ENCODE measurements around the gene BRSK1. TPM values are rescaled to one million over a fixed set of nuclear protein-coding genes. Genes with fewer than 3 reads are reported as not detected.

Gene BRSK1
- total RNA-seq, 1 donor from 2014 or later, result 0.52 TPM

DNA sequence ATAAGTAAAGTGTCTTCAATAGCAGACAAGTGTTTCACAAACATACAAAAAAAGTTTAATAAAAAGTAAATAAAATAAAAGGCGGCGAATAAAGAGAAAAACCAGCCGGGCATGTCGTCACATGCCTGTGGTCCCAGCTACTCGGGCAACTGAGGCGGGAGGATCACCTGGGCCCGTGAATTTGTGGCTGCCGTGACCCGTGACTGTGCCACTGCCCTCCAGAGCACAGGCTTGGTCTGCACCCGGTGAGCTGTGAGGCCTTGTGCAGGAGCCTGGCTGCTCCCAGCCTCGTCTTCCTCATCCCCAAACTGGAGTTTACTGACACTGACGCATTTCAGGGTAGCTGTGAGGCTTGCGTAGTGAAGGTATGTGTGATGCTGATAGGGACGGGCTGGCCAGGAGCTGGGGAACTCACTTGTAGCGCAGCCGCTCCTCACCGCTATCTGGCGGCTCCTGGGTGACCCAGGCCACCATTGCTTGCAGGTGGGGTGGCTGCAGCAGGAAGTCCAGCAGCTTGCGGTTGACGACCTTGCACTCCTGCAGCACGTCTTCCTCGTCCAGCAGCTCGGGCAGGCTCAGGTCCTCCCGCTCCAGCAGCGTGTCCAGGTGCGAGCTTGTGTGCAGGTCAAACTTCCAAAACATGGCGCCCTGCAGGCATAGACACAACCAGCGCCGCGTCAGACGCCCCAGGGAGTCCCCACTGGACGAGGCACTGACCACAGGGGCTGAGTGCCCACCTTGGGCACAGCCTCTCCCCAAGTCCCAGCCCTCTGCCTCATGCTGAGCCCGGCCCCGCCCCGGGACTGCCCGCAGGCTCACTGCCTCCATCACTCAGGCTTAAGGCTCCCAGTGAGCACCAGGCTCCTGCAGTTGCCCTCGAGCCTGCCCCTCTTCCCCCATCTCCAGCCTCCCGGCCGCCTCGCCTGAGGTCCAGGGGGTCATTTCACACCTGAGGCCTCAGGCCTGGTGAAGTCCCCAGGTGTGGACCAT is 37.0 kb upstream of the BRSK1 start:
- H3K4me1 ChIP-seq (ENCODE audit: control insufficient read depth in 3 of 3, insufficient read depth in 3 of 3, low read length in 3 of 3), result peaks cover 9 to 29% (median 13%) of the 10 kb centered on the region in 3 donors
- H3K36me3 ChIP-seq (ENCODE audit: control insufficient read depth in 3 of 3, insufficient read depth in 3 of 3, low read length in 3 of 3), result peaks cover 34 to 43% (median 42%) of the 10 kb centered on the region in 3 donors
- H3K9ac ChIP-seq (ENCODE audit: low read depth in 1 of 3, low read length in 3 of 3), result no peak overlapping the region
- no peaks in the 10 kb centered on the region for H3K9me3 ChIP-seq (ENCODE audit: control insufficient read depth in 3 of 3, low read length in 3 of 3)
- no peak overlapping the region for H3K27ac ChIP-seq (ENCODE audit: low read depth, low read length)
- no peak overlapping the region for H3K4me3 ChIP-seq (ENCODE audit: low read length in 3 of 3)
- H3K27me3 ChIP-seq (ENCODE audit: control insufficient read depth in 3 of 3, insufficient read depth in 3 of 3, low read length in 3 of 3), result no peaks in the 10 kb centered on the region

DNA sequence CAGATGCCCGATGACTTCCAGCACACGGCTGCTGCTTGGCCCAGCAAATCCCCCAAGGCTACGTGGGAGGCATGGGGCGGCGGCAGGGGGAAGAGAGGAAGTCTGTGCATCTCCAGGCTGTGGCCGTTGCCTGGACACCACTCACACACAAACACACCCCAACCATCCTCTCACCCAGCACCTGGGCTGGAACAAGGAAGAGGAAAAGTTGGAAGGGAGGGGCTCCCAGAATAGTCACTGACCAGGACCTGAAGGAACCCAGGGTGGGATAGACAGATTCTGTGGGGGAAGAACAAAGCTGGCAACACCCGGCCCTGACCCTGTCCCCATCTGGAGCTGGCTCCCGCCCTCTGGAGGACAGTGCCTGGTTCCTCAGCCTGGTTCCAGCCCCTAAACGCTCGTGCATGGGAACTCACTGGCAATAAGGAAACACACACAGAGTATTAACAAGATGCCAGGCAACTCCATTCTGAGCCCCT is 36.1 kb upstream of the BRSK1 start:
- Histone ChIP-seq H3K4me1 (ENCODE audit: control insufficient read depth in 3 of 3, insufficient read depth in 3 of 3, low read length in 3 of 3) (peaks cover 12 to 30% (median 15%) of the 10 kb centered on the region in 3 donors), H3K27ac (ENCODE audit: low read depth, low read length) (no peak overlapping the region), H3K9ac (ENCODE audit: low read depth in 1 of 3, low read length in 3 of 3) (no peak overlapping the region), H3K36me3 (ENCODE audit: control insufficient read depth in 3 of 3, insufficient read depth in 3 of 3, low read length in 3 of 3) (peaks cover 25 to 35% (median 34%) of the 10 kb centered on the region in 3 donors), H3K27me3 (ENCODE audit: control insufficient read depth in 3 of 3, insufficient read depth in 3 of 3, low read length in 3 of 3) (no peaks in the 10 kb centered on the region), H3K9me3 (ENCODE audit: control insufficient read depth in 3 of 3, low read length in 3 of 3) (no peaks in the 10 kb centered on the region), H3K4me3 (ENCODE audit: low read length in 3 of 3) (no peak overlapping the region)

DNA sequence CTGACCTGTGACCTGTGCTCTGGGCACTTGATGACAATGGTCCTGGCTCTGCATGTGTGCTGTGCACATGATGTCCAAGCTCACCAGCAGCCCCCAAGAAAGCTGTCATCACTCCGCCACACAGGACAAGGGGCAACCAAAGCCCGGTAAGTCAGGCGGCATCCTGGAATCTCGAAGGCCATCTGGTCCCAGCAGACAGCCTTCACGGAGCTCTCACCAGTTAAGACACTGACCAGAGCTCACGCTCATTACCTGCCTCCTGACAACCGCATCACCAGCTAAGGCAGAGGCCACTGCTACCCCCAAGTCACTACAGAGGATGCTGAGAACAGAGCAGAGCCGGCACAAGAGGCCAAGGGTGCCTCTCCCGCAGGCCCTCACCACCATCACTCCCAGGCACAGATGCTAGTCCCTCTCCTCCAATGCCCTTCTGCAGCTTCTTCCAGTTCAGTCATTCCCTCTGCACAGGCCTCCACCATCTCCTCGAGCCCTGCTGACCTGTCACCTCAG is 35.6 kb upstream of the BRSK1 start:
- peak overlapping the region in 1 of 3 donors; percentile 23 for H3K9ac ChIP-seq (ENCODE audit: low read depth in 1 of 3, low read length in 3 of 3)
- peaks cover 16 to 34% (median 17%) of the 10 kb centered on the region in 3 donors for H3K4me1 ChIP-seq (ENCODE audit: control insufficient read depth in 3 of 3, insufficient read depth in 3 of 3, low read length in 3 of 3)

DNA sequence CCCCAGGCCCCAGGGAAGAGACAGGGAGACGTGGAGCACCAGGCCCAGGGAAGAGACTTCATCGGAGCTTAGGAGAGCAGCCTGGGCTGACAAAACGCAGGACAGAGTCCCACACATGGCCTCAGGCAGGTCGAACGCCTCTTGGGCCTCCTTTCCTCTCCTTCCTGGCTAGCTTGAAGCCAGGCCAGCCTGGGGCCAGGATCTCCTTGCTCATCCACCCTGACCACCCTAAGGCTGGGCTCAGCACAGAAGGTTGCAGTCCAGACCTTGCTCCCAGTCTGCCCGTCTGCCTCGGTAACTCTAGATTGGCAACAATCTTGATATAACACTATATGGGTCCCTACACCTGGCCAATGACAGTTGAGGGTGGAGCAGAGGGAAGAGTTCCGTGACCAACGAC is 35.1 kb upstream of the BRSK1 start:
- Histone ChIP-seq H3K27me3 (ENCODE audit: control insufficient read depth in 3 of 3, insufficient read depth in 3 of 3, low read length in 3 of 3) (no peaks in the 10 kb centered on the region), H3K4me1 (ENCODE audit: control insufficient read depth in 3 of 3, insufficient read depth in 3 of 3, low read length in 3 of 3) (peaks cover 16 to 36% (median 17%) of the 10 kb centered on the region in 3 donors), H3K36me3 (ENCODE audit: control insufficient read depth in 3 of 3, insufficient read depth in 3 of 3, low read length in 3 of 3) (peaks cover 18 to 33% (median 29%) of the 10 kb centered on the region in 3 donors), H3K9ac (ENCODE audit: low read depth in 1 of 3, low read length in 3 of 3) (peak overlapping the region in 1 of 3 donors; percentile 23), H3K9me3 (ENCODE audit: control insufficient read depth in 3 of 3, low read length in 3 of 3) (no peaks in the 10 kb centered on the region), H3K4me3 (ENCODE audit: low read length in 3 of 3) (no peak overlapping the region), H3K27ac (ENCODE audit: low read depth, low read length) (no peak overlapping the region)

More for the DNA sequence above, 35.6 kb upstream of the BRSK1 start:
- Histone ChIP-seq H3K4me3 (ENCODE audit: low read length in 3 of 3) (no peak overlapping the region), H3K27ac (ENCODE audit: low read depth, low read length) (no peak overlapping the region), H3K27me3 (ENCODE audit: control insufficient read depth in 3 of 3, insufficient read depth in 3 of 3, low read length in 3 of 3) (no peaks in the 10 kb centered on the region), H3K36me3 (ENCODE audit: control insufficient read depth in 3 of 3, insufficient read depth in 3 of 3, low read length in 3 of 3) (peaks cover 23 to 35% (median 33%) of the 10 kb centered on the region in 3 donors), H3K9me3 (ENCODE audit: control insufficient read depth in 3 of 3, low read length in 3 of 3) (no peaks in the 10 kb centered on the region)

DNA sequence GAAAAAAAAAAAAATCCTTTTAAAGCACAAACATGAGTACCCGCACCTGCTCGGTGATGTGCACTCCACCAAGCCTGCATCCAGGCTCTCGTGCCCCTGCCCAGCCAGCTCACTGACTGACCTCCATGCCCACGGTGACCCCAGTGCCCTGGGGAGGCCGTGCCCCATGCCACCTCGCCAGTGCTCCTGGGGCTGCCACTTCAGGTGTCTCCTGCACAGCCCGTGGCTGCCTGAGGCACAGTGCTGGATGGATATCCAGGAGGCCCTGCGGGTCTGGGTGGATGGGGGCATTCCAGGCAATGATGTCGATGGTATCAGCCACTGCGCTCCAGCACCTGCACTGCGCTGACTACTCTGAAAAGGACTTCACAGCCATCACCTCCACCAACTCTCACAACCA is 34.0 kb upstream of the BRSK1 start:
- Histone ChIP-seq H3K36me3 (ENCODE audit: control insufficient read depth in 3 of 3, insufficient read depth in 3 of 3, low read length in 3 of 3) (peaks cover 7 to 23% (median 18%) of the 10 kb centered on the region in 3 donors), H3K4me1 (ENCODE audit: control insufficient read depth in 3 of 3, insufficient read depth in 3 of 3, low read length in 3 of 3) (peaks cover 26 to 48% (median 27%) of the 10 kb centered on the region in 3 donors), H3K9ac (ENCODE audit: low read depth in 1 of 3, low read length in 3 of 3) (no peak overlapping the region), H3K27ac (ENCODE audit: low read depth, low read length) (no peak overlapping the region), H3K4me3 (ENCODE audit: low read length in 3 of 3) (peak overlapping the region in 1 of 3 donors; percentile 13), H3K9me3 (ENCODE audit: control insufficient read depth in 3 of 3, low read length in 3 of 3) (no peaks in the 10 kb centered on the region), H3K27me3 (ENCODE audit: control insufficient read depth in 3 of 3, insufficient read depth in 3 of 3, low read length in 3 of 3) (no peaks in the 10 kb centered on the region)

DNA sequence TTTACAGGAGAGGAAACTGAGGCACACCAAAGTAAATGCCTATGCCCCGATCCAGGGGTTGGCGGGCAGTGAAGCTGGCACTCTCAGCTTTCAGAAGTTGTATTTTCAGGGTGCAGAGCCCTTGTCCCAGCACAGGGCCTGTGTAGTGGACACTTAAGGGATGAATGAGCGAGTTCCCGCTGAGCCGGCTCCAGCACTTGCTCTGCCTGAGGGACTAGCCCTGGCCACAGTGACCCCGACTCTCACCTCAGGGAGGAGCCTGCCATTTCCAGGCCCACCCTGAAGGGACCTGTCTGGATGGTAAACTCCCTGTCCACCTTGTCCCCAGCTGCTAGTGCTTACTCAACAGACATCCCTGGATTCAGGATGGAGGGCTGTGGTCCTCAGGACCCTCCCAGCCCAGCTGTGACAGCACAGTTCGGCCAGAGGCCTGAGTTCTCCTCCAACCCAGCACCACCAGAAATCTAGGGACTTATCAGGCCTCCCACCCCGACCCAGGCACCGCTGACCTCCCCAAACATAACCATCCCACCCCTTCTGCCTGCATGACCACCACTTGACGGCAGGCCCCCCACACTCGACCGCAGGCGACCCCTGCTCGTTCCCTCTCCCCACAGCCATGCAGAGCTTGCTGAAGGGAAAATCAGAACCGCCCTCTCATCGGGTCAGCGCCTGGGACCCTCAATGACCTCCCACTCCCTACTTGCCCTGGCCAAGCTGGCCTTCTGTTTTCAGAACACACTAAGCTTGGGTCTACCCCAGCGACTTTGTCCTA is 33.3 kb upstream of the BRSK1 start:
- H3K4me1 ChIP-seq (ENCODE audit: control insufficient read depth in 3 of 3, insufficient read depth in 3 of 3, low read length in 3 of 3), result peaks cover 30 to 54% (median 33%) of the 10 kb centered on the region in 3 donors
- H3K9ac ChIP-seq (ENCODE audit: low read depth in 1 of 3, low read length in 3 of 3), result no peak overlapping the region
- H3K27me3 ChIP-seq (ENCODE audit: control insufficient read depth in 3 of 3, insufficient read depth in 3 of 3, low read length in 3 of 3), result no peaks in the 10 kb centered on the region
- no peaks in the 10 kb centered on the region for H3K9me3 ChIP-seq (ENCODE audit: control insufficient read depth in 3 of 3, low read length in 3 of 3)
- peaks cover under 1 to 17% (median 13%) of the 10 kb centered on the region in 3 donors for H3K36me3 ChIP-seq (ENCODE audit: control insufficient read depth in 3 of 3, insufficient read depth in 3 of 3, low read length in 3 of 3)
- no peak overlapping the region for H3K4me3 ChIP-seq (ENCODE audit: low read length in 3 of 3)
- no peak overlapping the region for H3K27ac ChIP-seq (ENCODE audit: low read depth, low read length)

DNA sequence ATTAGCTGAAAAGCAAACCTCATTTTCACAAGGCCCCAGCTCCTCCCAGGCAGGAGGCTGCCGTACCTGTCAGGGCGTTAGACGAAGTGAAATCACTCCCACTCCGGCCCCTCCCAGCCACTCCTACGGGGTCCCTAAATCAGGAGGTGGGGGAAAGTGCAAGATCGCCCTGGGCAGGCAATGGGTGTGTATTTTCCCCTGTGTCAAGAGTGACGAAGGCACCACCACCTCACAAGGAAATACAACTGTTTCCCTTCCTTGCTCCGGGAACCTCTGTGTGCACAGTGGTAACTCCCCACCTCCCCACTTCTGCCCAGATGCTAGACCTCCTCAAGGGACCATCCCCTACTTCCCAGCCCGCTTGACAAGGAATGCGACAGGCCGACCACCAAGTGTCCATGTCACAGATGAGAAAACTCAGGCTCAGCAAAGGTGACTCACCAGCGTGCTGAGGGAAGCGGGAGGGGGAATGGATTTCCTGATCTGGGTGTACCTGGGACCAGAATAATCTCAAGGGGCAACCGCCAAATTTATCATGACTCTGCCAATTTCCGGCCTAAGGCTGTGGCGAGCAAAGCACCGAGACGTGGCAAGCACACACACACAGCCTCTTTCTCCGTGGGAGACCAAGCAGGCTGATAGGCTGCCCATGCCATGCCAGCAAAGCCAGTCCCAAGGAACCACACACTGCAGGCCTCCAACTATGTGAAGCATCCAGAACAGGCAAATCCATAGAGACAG is 32.3 kb upstream of the BRSK1 start:
- H3K9me3 ChIP-seq (ENCODE audit: control insufficient read depth in 3 of 3, low read length in 3 of 3), result no peaks in the 10 kb centered on the region

DNA sequence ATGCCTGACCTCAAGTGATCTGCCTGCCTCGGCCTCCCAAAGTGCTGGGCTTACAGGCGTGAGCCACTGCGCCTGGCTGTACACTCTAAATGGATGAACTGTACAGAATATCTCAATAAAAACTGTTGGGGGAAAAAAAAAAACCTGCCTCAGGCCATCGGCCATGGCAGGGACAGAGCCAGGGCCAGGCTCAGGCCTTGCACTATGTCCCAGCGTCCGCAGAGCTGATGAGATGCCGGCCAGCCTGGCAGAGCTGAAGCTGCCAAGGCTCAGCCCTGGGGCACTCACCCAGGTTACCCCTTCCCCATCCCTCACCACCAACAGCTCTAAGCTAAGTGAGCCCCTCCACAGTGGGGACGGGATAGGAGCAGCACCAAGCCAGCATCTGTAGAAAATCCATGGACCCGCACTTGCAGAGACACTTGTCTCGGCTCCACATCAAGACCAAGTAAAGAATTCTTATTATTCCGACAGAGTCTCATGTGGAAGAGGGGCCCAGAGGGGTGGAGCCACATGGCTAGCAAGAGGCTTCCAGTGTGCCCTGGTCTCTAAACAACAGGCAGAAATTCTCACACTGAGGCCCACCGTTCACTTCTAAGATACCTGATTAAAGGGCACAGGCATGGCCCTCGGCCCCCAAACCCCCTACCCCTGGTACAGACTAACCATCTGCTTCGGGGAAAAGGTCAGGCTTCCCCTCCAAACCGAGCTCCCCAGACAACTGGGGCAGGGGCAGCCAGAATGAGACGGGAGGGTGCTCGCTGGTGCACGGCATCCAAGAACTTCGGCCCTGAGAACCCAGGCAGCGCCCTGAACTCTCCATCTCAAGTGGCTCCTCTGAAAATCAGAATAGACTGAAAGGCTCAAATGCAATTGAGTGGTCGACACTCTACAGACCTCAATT is 30.8 kb upstream of the BRSK1 start:
- Histone ChIP-seq H3K9me3 (ENCODE audit: control insufficient read depth in 3 of 3, low read length in 3 of 3) (no peaks in the 10 kb centered on the region), H3K27me3 (ENCODE audit: control insufficient read depth in 3 of 3, insufficient read depth in 3 of 3, low read length in 3 of 3) (no peaks in the 10 kb centered on the region), H3K9ac (ENCODE audit: low read depth in 1 of 3, low read length in 3 of 3) (no peak overlapping the region), H3K36me3 (ENCODE audit: control insufficient read depth in 3 of 3, insufficient read depth in 3 of 3, low read length in 3 of 3) (peaks cover 0 to 5% (median 4%) of the 10 kb centered on the region in 3 donors), H3K4me3 (ENCODE audit: low read length in 3 of 3) (no peak overlapping the region), H3K4me1 (ENCODE audit: control insufficient read depth in 3 of 3, insufficient read depth in 3 of 3, low read length in 3 of 3) (peaks cover 55 to 75% (median 58%) of the 10 kb centered on the region in 3 donors), H3K27ac (ENCODE audit: low read depth, low read length) (no peak overlapping the region)

More for the DNA sequence above, 32.3 kb upstream of the BRSK1 start:
- H3K27ac ChIP-seq (ENCODE audit: low read depth, low read length), result no peak overlapping the region
- no peak overlapping the region for H3K4me3 ChIP-seq (ENCODE audit: low read length in 3 of 3)
- no peak overlapping the region for H3K9ac ChIP-seq (ENCODE audit: low read depth in 1 of 3, low read length in 3 of 3)
- H3K4me1 ChIP-seq (ENCODE audit: control insufficient read depth in 3 of 3, insufficient read depth in 3 of 3, low read length in 3 of 3), result peaks cover 41 to 65% (median 43%) of the 10 kb centered on the region in 3 donors
- peaks cover 0 to 9% (median 8%) of the 10 kb centered on the region in 3 donors for H3K36me3 ChIP-seq (ENCODE audit: control insufficient read depth in 3 of 3, insufficient read depth in 3 of 3, low read length in 3 of 3)
- no peaks in the 10 kb centered on the region for H3K27me3 ChIP-seq (ENCODE audit: control insufficient read depth in 3 of 3, insufficient read depth in 3 of 3, low read length in 3 of 3)
